HCT116 (cell line): Measurements from ENCODE around the gene PDE10A. TPM values are rescaled to one million over a fixed set of nuclear protein-coding genes. Genes with fewer than 3 reads are reported as not detected.

ENCODE experiments used
- ATAC-seq: fragments of 200-7000 bp; cut with Tn5 transposase; 2 replicates; pipeline ENCODE4 v1.9.1; 2020; ENCODE audit warnings: mild to moderate bottlenecking, moderate library complexity
- BruUV-seq: library from RNA; stranded (reverse); fragments of 400-500 nt; replicated peaks from 2 replicates; lab custom pipeline; 2021; lab: Mats Ljungman, UMichigan
- CTCF ChIA-PET: fragments of 300-600 bp; sonication (Branson Sonifier 250); formaldehyde crosslinking; loops from one replicate; lab custom pipeline; 2021; ENCODE audit warnings: antibody characterized with exemption; lab: Charles Lee
- POLR2A ChIA-PET: fragments of 300-600, 350-600 bp; sonication (Branson Sonifier 250); formaldehyde crosslinking; loops from one replicate; lab custom pipeline; 2021; ENCODE audit warnings: antibody characterized with exemption; lab: Charles Lee
- RAD21 ChIA-PET, 2 experiments: fragments of 300-600 bp; sonication (Branson Sonifier 250); formaldehyde crosslinking; loops; one replicate each; lab custom pipeline; 2023; ENCODE audit warnings: low total read pairs in 2 of 2; ENCODE audit not compliant: uncharacterized antibody in 2 of 2, unreplicated experiment in 2 of 2, low non-redundant PET in 1 of 2; lab: Charles Lee
- DNase-seq: peaks from one replicate; pipeline ENCODE4 v3.0.0-alpha.2; 2010; ENCODE audit warnings: low read depth, low spot score
- H2AFZ ChIP-seq: fragments of 200-600 bp; shearing (Covaris generic), sonication (generic); 2 replicates; pipeline ENCODE4 v1.6.1; 2017; ENCODE audit warnings: low read depth, mixed run types, mixed read lengths, antibody characterized with exemption, low read length; ENCODE audit not compliant: poor library complexity, severe bottlenecking
- H3K27ac ChIP-seq: 2 replicates; pipeline ENCODE4 v1.5.1; 2012; ENCODE audit warnings: low read depth, low read length
- H3K27me3 ChIP-seq: fragments of 200-600 bp; sonication (generic); 2 replicates; pipeline ENCODE4 v1.6.1; 2016; ENCODE audit warnings: mixed run types, low read length, mixed read lengths; ENCODE audit not compliant: insufficient read depth
- H3K36me3 ChIP-seq, 2 experiments: fragments of 200-500 bp in 1 of 2; fragments of 200-600 bp in 1 of 2; sonication (Bioruptor generic) in 1 of 2; sonication (generic) in 1 of 2; 2 replicates each; pipeline versions ENCODE4 v1.5.1 to v1.6.1; 2014 to 2016; ENCODE audit warnings: low read length in 2 of 2, inconsistent platforms in 1 of 2, mixed read lengths in 1 of 2, mixed run types in 1 of 2; ENCODE audit not compliant: insufficient read depth in 2 of 2, control insufficient read depth in 1 of 2
- H3K4me1 ChIP-seq, 2 experiments: fragments of 200-600 bp in 1 of 2; sonication (generic) in 1 of 2; 2 replicates each; pipeline versions ENCODE4 v1.5.1 to v1.6.1; 2012 to 2017; ENCODE audit warnings: low read length in 2 of 2, inconsistent platforms in 1 of 2, mild to moderate bottlenecking in 1 of 2, mixed read lengths in 1 of 2, mixed run types in 1 of 2, moderate library complexity in 1 of 2; ENCODE audit not compliant: insufficient read depth in 2 of 2, control insufficient read depth in 1 of 2
- H3K4me2 ChIP-seq: fragments of 200-600 bp; sonication (generic); 2 replicates; pipeline ENCODE4 v1.6.1; 2017; ENCODE audit warnings: mixed run types, low read length, mixed read lengths
- H3K4me3 ChIP-seq, 2 experiments: fragments of 200-600 bp in 1 of 2; sonication (generic) in 1 of 2; replicated peaks in 1 of 2; 2 replicates each; pipeline ENCODE4 v1.5.1; 2011 to 2016; ENCODE audit warnings: low read length in 2 of 2, control low read depth in 1 of 2, low read depth in 1 of 2, mild to moderate bottlenecking in 1 of 2, mixed read lengths in 1 of 2, mixed run types in 1 of 2
- H3K79me2 ChIP-seq: fragments of 200-600 bp; sonication (generic); 2 replicates; pipeline ENCODE4 v1.6.1; 2017; ENCODE audit warnings: mild to moderate bottlenecking, mixed run types, low read length, moderate library complexity, mixed read lengths; ENCODE audit not compliant: insufficient read depth
- H3K9ac ChIP-seq: fragments of 200-600 bp; sonication (generic); 2 replicates; pipeline ENCODE4 v1.6.1; 2016; ENCODE audit warnings: low read length, mixed read lengths
- H3K9me2 ChIP-seq: fragments of 200-600 bp; sonication (generic), shearing (Covaris generic); 2 replicates; pipeline ENCODE4 v1.6.1; 2017; ENCODE audit warnings: mixed run types, mild to moderate bottlenecking, moderate library complexity; ENCODE audit not compliant: insufficient read depth
- H3K9me3 ChIP-seq, 2 experiments: fragments of 200-500 bp in 1 of 2; fragments of 200-600 bp in 1 of 2; sonication (Bioruptor generic) in 1 of 2; sonication (generic) in 1 of 2; 2 replicates each; pipeline ENCODE4 v1.6.1; 2014 to 2017; ENCODE audit warnings: low read length in 2 of 2, mixed read lengths in 2 of 2, inconsistent platforms in 1 of 2, low read depth in 1 of 2, mild to moderate bottlenecking in 1 of 2, mixed run types in 1 of 2, moderate library complexity in 1 of 2; ENCODE audit not compliant: control insufficient read depth in 1 of 2, insufficient read depth in 1 of 2
- H4K20me1 ChIP-seq: fragments of 200-600 bp; sonication (generic), shearing (Covaris generic); 2 replicates; pipeline ENCODE4 v1.6.1; 2017; ENCODE audit warnings: mixed run types, mild to moderate bottlenecking, moderate library complexity; ENCODE audit not compliant: insufficient read depth
- ATF3 ChIP-seq: IDR thresholded peaks from 2 replicates; pipeline ENCODE4 v1.6.1; 2012
- EGR1 ChIP-seq: IDR thresholded peaks from 2 replicates; pipeline ENCODE4 v1.6.1; 2012; ENCODE audit warnings: low read depth
- ELF1 ChIP-seq: IDR thresholded peaks from 2 replicates; pipeline ENCODE4 v1.6.1; 2012; ENCODE audit warnings: low read depth, borderline replicate concordance
- EZH2 ChIP-seq: fragments of 200-600 bp; sonication (generic); IDR thresholded peaks from 2 replicates; pipeline ENCODE4 v1.6.1; 2017; ENCODE audit warnings: antibody characterized with exemption, mixed run types
- EZH2phosphoT487 ChIP-seq: fragments of 200-600 bp; IDR thresholded peaks from 2 replicates; pipeline ENCODE4 v1.6.1; 2018; ENCODE audit warnings: antibody characterized with exemption, borderline replicate concordance
- FOSL1 ChIP-seq: IDR thresholded peaks from 2 replicates; pipeline ENCODE4 v1.6.1; 2012; ENCODE audit warnings: low read depth
- JUND ChIP-seq: IDR thresholded peaks from 2 replicates; pipeline ENCODE4 v1.6.1; 2012
- POLR2A ChIP-seq: IDR thresholded peaks from 2 replicates; pipeline ENCODE4 v1.7.0; 2011; ENCODE audit warnings: borderline replicate concordance; ENCODE audit not compliant: insufficient read depth, insufficient read length; ENCODE audit errors: extremely low read depth
- RAD21 ChIP-seq: IDR thresholded peaks from 2 replicates; pipeline ENCODE4 v1.6.1; 2012; ENCODE audit warnings: low read depth, mild to moderate bottlenecking
- REST ChIP-seq: IDR thresholded peaks from 2 replicates; pipeline ENCODE4 v1.6.1; 2012; ENCODE audit warnings: low read depth
- SIN3A ChIP-seq: IDR thresholded peaks from 2 replicates; pipeline ENCODE4 v1.6.1; 2012; ENCODE audit warnings: low read depth
- SP1 ChIP-seq: IDR thresholded peaks from 2 replicates; pipeline ENCODE4 v1.6.1; 2012; ENCODE audit warnings: low read depth
- SRF ChIP-seq: IDR thresholded peaks from 2 replicates; pipeline ENCODE4 v1.6.1; 2012; ENCODE audit warnings: low read depth
- TCF7L2 ChIP-seq: IDR thresholded peaks from 2 replicates; pipeline ENCODE4 v1.7.0; 2011; ENCODE audit warnings: borderline replicate concordance, inconsistent platforms; ENCODE audit not compliant: insufficient read depth, insufficient read length; ENCODE audit errors: extremely low read depth
- YY1 ChIP-seq: IDR thresholded peaks from 2 replicates; pipeline ENCODE4 v1.6.1; 2011; ENCODE audit warnings: low read length, low read depth, moderate library complexity, mild to moderate bottlenecking; ENCODE audit not compliant: insufficient replicate concordance; ENCODE audit errors: extremely low read depth
- ZBTB33 ChIP-seq: IDR thresholded peaks from 2 replicates; pipeline ENCODE4 v1.6.1; 2011; ENCODE audit warnings: mild to moderate bottlenecking, low read length, moderate library complexity; ENCODE audit not compliant: insufficient replicate concordance; ENCODE audit errors: extremely low read depth
- ZFX ChIP-seq: fragments of 450-650 bp; IDR thresholded peaks from 2 replicates; pipeline ENCODE4 v1.6.1; 2017
- ZNF274 ChIP-seq: fragments of 200-500 bp; sonication (Bioruptor generic); IDR thresholded peaks from 2 replicates; pipeline ENCODE4 v1.6.1; 2014; ENCODE audit warnings: mild to moderate bottlenecking, low read depth, low read length, inconsistent platforms
- intact Hi-C: fragments of 100-400 bp; cut with micrococcal nuclease; formaldehyde crosslinking; loops from 2 replicates; pipeline ENCODE4 v1.10.0; 2022
- total RNA-seq: library from RNA; stranded (reverse); gene quantifications from one replicate; pipeline ENCODE4 v1.2.1, GENCODE V29; 2021; ENCODE audit not compliant: unreplicated experiment
- TF ChIP-seq, protein P1 (sequence below): IDR thresholded peaks from 2 replicates; pipeline ENCODE4 v1.6.1; 2012
- TF ChIP-seq, protein P2 (sequence below), 3 experiments: fragments of 200-600 bp in 1 of 3; sonication (generic) in 1 of 3; IDR thresholded peaks in 2 of 3; conservative IDR thresholded peaks in 1 of 3; 2 replicates each; pipeline ENCODE4 v1.5.1; 2012 to 2017; ENCODE audit warnings: low read depth in 2 of 3, low read length in 2 of 3, antibody characterized with exemption in 1 of 3, borderline replicate concordance in 1 of 3, control low read depth in 1 of 3, mild to moderate bottlenecking in 1 of 3, mixed read lengths in 1 of 3, mixed run types in 1 of 3, moderate library complexity in 1 of 3; ENCODE audit not compliant: insufficient read depth in 1 of 3

Gene PDE10A
- total RNA-seq, 1 experiment from 2014 or later = 0.37 TPM

- ChIA-PET POLR2A (no interaction called here), RAD21 (no interaction called here), CTCF (no interaction called here)
- ATAC-seq = no peak
- Histone ChIP-seq H3K9me2 (no peaks in the 10 kb centered on the region), H3K79me2 (no peaks in the 10 kb centered on the region), H3K4me3 (no peak overlapping the region), H3K9me3 (no peaks in the 10 kb centered on the region), H3K4me1 (peaks cover 9 to 11% of the 10 kb centered on the region in 2 experiments; a peak in 3 of 4 replicates), H3K27ac (no peak overlapping the region), H3K36me3 (no peaks in the 10 kb centered on the region), H4K20me1 (no peaks in the 10 kb centered on the region), H3K9ac (no peak overlapping the region), H3K4me2 (no peak overlapping the region)
- DNase-seq = no peak
- no peak for TF ChIP-seq SIN3A
- TF ChIP-seq EGR1 = no peak
- no peak for TF ChIP-seq JUND
- no peak for TF ChIP-seq EZH2phosphoT487
- TF ChIP-seq FOSL1 = no peak
- TF ChIP-seq, protein P1, sequence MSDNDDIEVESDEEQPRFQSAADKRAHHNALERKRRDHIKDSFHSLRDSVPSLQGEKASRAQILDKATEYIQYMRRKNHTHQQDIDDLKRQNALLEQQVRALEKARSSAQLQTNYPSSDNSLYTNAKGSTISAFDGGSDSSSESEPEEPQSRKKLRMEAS = no peak
- TF ChIP-seq ZBTB33 = no peak
- TF ChIP-seq ATF3 = no peak
- no peak for TF ChIP-seq SP1
- TF ChIP-seq, protein P2, sequence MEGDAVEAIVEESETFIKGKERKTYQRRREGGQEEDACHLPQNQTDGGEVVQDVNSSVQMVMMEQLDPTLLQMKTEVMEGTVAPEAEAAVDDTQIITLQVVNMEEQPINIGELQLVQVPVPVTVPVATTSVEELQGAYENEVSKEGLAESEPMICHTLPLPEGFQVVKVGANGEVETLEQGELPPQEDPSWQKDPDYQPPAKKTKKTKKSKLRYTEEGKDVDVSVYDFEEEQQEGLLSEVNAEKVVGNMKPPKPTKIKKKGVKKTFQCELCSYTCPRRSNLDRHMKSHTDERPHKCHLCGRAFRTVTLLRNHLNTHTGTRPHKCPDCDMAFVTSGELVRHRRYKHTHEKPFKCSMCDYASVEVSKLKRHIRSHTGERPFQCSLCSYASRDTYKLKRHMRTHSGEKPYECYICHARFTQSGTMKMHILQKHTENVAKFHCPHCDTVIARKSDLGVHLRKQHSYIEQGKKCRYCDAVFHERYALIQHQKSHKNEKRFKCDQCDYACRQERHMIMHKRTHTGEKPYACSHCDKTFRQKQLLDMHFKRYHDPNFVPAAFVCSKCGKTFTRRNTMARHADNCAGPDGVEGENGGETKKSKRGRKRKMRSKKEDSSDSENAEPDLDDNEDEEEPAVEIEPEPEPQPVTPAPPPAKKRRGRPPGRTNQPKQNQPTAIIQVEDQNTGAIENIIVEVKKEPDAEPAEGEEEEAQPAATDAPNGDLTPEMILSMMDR (IDR thresholded peaks at IDR 0.05 in 2 of 3, conservative IDR thresholded peaks at IDR 0.05 in 1 of 3; ENCODE audit: borderline replicate concordance in 1 of 3, insufficient read depth in 1 of 3, low read depth in 2 of 3, low read length in 2 of 3) = no peak
- no peak for TF ChIP-seq YY1
- no peak for TF ChIP-seq ZFX
- no peak for TF ChIP-seq EZH2
- no peak for TF ChIP-seq ELF1
- TF ChIP-seq REST = no peak
- TF ChIP-seq SRF = no peak
- no peak for TF ChIP-seq RAD21
- no peak for TF ChIP-seq POLR2A
- TF ChIP-seq TCF7L2 = no peak
- TF ChIP-seq ZNF274 = no peak
- TF ChIP-seq, all 23 proteins: peak for 0
- Histone ChIP-seq H2AFZ (no peak overlapping the region), H3K27me3 (no peaks in the 10 kb centered on the region)
- no TSS peak for BruUV-seq
- intact Hi-C loops = no loop called here
Observed at GRCh38 chr6:165519316-165519715, 143.7 kb downstream of the PDE10A start.
